ENCODE data around the gene DGKI. TPM values are rescaled to one million over a fixed set of nuclear protein-coding genes. Genes with fewer than 3 reads are reported as not detected.

Gene DGKI
- total RNA-seq, 4 donors from 2014 or later, result 0.02 to 1.8 (median 0.07) TPM; not detected in 1

DNA sequence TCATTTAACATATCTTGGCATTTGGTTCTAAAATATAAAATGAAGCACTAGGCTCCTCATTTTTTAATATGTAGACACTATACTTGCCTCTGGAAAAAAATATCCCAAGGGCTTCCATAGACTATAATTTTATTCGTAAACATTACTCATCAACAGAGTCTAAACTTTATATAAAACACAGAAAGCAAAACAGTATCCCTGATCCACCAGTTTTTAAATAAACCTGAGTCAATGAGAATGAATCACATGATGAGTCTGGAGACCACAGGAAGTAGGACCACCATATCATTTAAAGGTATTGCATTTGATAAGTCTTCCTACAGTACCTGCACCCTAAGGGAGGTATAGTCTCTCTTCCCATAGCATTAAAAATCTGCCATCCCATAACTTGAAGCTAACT, 228.0 kb downstream of the DGKI start:
- no peak overlapping the region for H3K27ac ChIP-seq
- ATAC-seq (no peak), DNase-seq (no peak)
- no peaks in the 10 kb centered on the region for H3K4me1 ChIP-seq
- intact Hi-C loops (cut with DNase I; ENCODE audit: low total_unique reads) (no loop called here), in situ Hi-C loops (cut with MboI; ENCODE audit: low sequenced_read_pairs in 4 of 4) (loop anchor here in 1 of 4 donors (25.0 kb wide), 1 partner anchor 1119 kb away; no protein-coding TSS in a partner anchor)
- H3K36me3 ChIP-seq, result no peaks in the 10 kb centered on the region
- TF ChIP-seq POLR2A (IDR thresholded peaks at IDR 0.05), result no peak
- TF ChIP-seq, protein P1, sequence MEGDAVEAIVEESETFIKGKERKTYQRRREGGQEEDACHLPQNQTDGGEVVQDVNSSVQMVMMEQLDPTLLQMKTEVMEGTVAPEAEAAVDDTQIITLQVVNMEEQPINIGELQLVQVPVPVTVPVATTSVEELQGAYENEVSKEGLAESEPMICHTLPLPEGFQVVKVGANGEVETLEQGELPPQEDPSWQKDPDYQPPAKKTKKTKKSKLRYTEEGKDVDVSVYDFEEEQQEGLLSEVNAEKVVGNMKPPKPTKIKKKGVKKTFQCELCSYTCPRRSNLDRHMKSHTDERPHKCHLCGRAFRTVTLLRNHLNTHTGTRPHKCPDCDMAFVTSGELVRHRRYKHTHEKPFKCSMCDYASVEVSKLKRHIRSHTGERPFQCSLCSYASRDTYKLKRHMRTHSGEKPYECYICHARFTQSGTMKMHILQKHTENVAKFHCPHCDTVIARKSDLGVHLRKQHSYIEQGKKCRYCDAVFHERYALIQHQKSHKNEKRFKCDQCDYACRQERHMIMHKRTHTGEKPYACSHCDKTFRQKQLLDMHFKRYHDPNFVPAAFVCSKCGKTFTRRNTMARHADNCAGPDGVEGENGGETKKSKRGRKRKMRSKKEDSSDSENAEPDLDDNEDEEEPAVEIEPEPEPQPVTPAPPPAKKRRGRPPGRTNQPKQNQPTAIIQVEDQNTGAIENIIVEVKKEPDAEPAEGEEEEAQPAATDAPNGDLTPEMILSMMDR (IDR thresholded peaks at IDR 0.05 in 4 of 5, conservative IDR thresholded peaks at IDR 0.05 in 1 of 5), result no peak
- no peaks in the 10 kb centered on the region for H3K27me3 ChIP-seq
- H3K9me3 ChIP-seq, result no peaks in the 10 kb centered on the region
- H3K4me3 ChIP-seq, result no peak overlapping the region

DNA sequence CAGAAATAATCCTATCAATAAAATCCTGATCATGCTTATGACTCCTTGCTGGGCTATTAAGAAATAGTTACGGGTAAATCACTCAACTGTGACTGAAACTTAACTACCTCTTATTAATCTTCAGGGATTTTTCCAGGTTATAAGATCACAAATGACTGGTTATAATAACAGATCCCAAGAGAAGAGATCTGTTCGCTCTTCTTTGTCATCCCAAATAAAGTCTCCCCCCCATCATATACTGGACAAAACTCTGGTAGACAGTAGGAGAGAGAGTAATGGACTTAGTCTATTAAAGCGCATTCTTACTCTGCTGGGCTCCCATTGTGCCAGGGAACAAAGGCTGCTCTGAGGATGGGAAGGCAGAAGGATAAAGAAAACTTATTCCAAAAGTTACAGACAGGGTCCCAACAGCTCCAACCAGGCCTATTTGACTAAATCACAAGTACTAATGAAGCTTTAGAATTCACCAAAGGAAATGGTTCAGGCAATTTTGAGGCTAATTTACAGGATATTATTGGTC, 233.7 kb downstream of the DGKI start:
- H3K27ac ChIP-seq, result no peak overlapping the region
- in situ Hi-C loops (cut with MboI; ENCODE audit: low sequenced_read_pairs in 4 of 4) (loop anchor here in 1 of 4 donors (25.0 kb wide), 1 partner anchor 1124 kb away; no protein-coding TSS in a partner anchor), intact Hi-C loops (cut with DNase I; ENCODE audit: low total_unique reads) (no loop called here)
- no peaks in the 10 kb centered on the region for H3K9me3 ChIP-seq
- no peak overlapping the region for H3K4me3 ChIP-seq
- DNase-seq (no peak), ATAC-seq (no peak)
- no peaks in the 10 kb centered on the region for H3K36me3 ChIP-seq
- no peaks in the 10 kb centered on the region for H3K27me3 ChIP-seq
- TF ChIP-seq, protein P1 (IDR thresholded peaks at IDR 0.05 in 4 of 5, conservative IDR thresholded peaks at IDR 0.05 in 1 of 5), result no peak
- TF ChIP-seq POLR2A (IDR thresholded peaks at IDR 0.05), result no peak
- no peaks in the 10 kb centered on the region for H3K4me1 ChIP-seq

DNA sequence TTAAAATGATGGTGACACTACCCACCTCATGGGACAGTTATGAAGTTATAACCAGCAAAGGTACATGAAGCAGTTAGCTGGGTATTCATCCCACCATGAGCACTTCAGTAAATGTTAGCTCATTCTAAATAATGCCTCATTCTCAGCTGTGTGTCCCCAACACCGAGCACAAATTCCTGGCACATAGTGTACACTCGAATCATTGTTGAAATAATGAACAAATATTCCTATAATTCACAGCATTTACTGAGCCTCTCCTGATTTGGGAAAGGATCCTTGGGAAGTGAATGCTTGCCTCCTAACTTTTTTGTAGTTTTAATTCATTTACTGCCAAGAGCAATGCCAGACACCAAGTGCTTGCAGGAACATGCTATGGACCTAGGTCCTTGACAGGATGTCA, 235.2 kb downstream of the DGKI start:
- TF ChIP-seq, protein P1 (IDR thresholded peaks at IDR 0.05 in 4 of 5, conservative IDR thresholded peaks at IDR 0.05 in 1 of 5), result no peak
- TF ChIP-seq POLR2A (IDR thresholded peaks at IDR 0.05), result no peak
- Histone ChIP-seq H3K9me3 (no peaks in the 10 kb centered on the region), H3K27ac (no peak overlapping the region), H3K4me3 (no peak overlapping the region), H3K36me3 (no peaks in the 10 kb centered on the region), H3K27me3 (no peaks in the 10 kb centered on the region), H3K4me1 (no peaks in the 10 kb centered on the region)
- ATAC-seq (no peak), DNase-seq (no peak)
- intact Hi-C loops (cut with DNase I; ENCODE audit: low total_unique reads) (no loop called here), in situ Hi-C loops (cut with MboI; ENCODE audit: low sequenced_read_pairs in 4 of 4) (loop anchor here in 1 of 4 donors (25.0 kb wide), 1 partner anchor 1126 kb away; no protein-coding TSS in a partner anchor)

DNA sequence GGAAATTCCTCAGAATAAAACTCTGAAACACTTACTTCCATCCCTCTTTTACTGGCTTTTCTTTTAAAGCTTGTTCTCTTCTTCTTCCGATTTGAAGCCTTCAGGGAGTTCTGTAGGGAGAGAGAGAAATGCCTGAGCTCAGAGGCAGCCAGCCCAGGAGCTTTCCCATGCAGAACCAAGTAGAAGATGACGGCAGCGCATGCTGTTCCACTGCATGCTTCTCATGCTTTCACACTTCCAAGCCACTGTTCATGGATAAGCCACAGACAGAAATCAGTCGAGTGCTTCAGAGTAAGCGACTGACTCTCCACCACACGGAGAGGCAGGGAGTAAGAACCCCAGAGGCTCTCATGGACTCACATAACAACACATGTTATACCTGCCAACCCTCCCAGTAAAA, 237.3 kb downstream of the DGKI start:
- H3K27me3 ChIP-seq, result no peaks in the 10 kb centered on the region
- intact Hi-C loops (cut with DNase I; ENCODE audit: low total_unique reads) (loop anchor here (5.0 kb wide), 1 partner anchor 288 kb away; no protein-coding TSS in a partner anchor), in situ Hi-C loops (cut with MboI; ENCODE audit: low sequenced_read_pairs in 4 of 4) (loop anchor here in 1 of 4 donors (25.0 kb wide), 1 partner anchor 1128 kb away; no protein-coding TSS in a partner anchor)
- TF ChIP-seq POLR2A (IDR thresholded peaks at IDR 0.05), result no peak
- TF ChIP-seq, protein P1 (IDR thresholded peaks at IDR 0.05 in 4 of 5, conservative IDR thresholded peaks at IDR 0.05 in 1 of 5), result no peak
- DNase-seq (no peak), ATAC-seq (no peak)
- no peaks in the 10 kb centered on the region for H3K4me1 ChIP-seq
- H3K4me3 ChIP-seq, result no peak overlapping the region
- no peak overlapping the region for H3K27ac ChIP-seq
- H3K36me3 ChIP-seq, result no peaks in the 10 kb centered on the region
- no peaks in the 10 kb centered on the region for H3K9me3 ChIP-seq
